Endothelial cell of umbilical vein (primary cell): Measurements from ENCODE around the gene DNAJC2. TPM values are rescaled to one million over a fixed set of nuclear protein-coding genes. Genes with fewer than 3 reads are reported as not detected.
"Not testable (repeated sequence)": the region's sequence is repeated elsewhere in the genome, so short reads cannot be mapped to it uniquely, and the experiment has no call there.

Source experiments
- BruUV-seq: library from RNA; stranded (reverse); fragments of 400-500 nt; replicated peaks from 2 replicates; lab custom pipeline; 2021; lab: Mats Ljungman, UMichigan
- CTCF ChIA-PET: fragments of 300-600, 350-600 bp; sonication (Branson Sonifier 250); formaldehyde crosslinking; loops from one replicate; lab custom pipeline; 2021; ENCODE audit warnings: antibody characterized with exemption, inconsistent platforms; lab: Charles Lee
- POLR2A ChIA-PET: fragments of 300-600, 350-600 bp; sonication (Branson Sonifier 250); formaldehyde crosslinking; loops from one replicate; lab custom pipeline; 2021; ENCODE audit warnings: antibody characterized with exemption, inconsistent platforms; lab: Charles Lee
- DNase-seq: peaks from one replicate; pipeline ENCODE4 v3.0.0-alpha.2; 2011; ENCODE audit warnings: low read depth, low spot score
- FAIRE-seq: peaks from 2 replicates; lab custom pipeline; 2011; peaks lifted over from hg19 to GRCh38; lab: Jason Lieb, UNC
- H2AFZ ChIP-seq: 2 replicates; pipeline ENCODE4 v1.6.0; 2012; ENCODE audit warnings: low read depth, low read length, control low read depth, inconsistent platforms
- H3K27ac ChIP-seq: 2 replicates; pipeline ENCODE4 v1.5.1; 2011; ENCODE audit warnings: low read depth, mild to moderate bottlenecking, control low read depth, low read length, moderate library complexity; ENCODE audit not compliant: insufficient read depth
- H3K27me3 ChIP-seq, 2 experiments: 2 replicates each; pipeline versions ENCODE4 v1.6.0 to v1.6.1; 2011; ENCODE audit warnings: low read length in 2 of 2, mixed read lengths in 1 of 2; ENCODE audit not compliant: control insufficient read depth in 2 of 2, insufficient read depth in 2 of 2
- H3K36me3 ChIP-seq, 2 experiments: 2 replicates in 1 of 2; 3 replicates in 1 of 2; pipeline ENCODE4 v1.5.1; 2011; ENCODE audit warnings: low read length in 2 of 2, mild to moderate bottlenecking in 1 of 2, moderate library complexity in 1 of 2; ENCODE audit not compliant: control insufficient read depth in 2 of 2, insufficient read depth in 2 of 2; ENCODE audit errors: extremely low read depth in 1 of 2
- H3K4me1 ChIP-seq: 3 replicates; pipeline ENCODE4 v1.5.1; 2011; ENCODE audit warnings: mild to moderate bottlenecking, low read length; ENCODE audit not compliant: control insufficient read depth, insufficient read depth; ENCODE audit errors: extremely low read depth
- H3K4me2 ChIP-seq: 2 replicates; pipeline ENCODE4 v1.6.1; 2011; ENCODE audit warnings: low read length, control low read depth, mixed read lengths; ENCODE audit not compliant: insufficient read depth
- H3K4me3 ChIP-seq, 3 experiments: fragments of 200-600 bp in 1 of 3; sonication (generic), shearing (Covaris generic) in 1 of 3; replicated peaks in 1 of 3; 2 replicates each; pipeline ENCODE4 v1.5.1; 2011 to 2016; ENCODE audit warnings: control low read depth in 3 of 3, low read length in 3 of 3, mild to moderate bottlenecking in 2 of 3, inconsistent platforms in 1 of 3, low read depth in 1 of 3, moderate library complexity in 1 of 3; ENCODE audit not compliant: insufficient read depth in 1 of 3
- H3K79me2 ChIP-seq: 2 replicates; pipeline ENCODE4 v1.6.0; 2012; ENCODE audit warnings: low read length, inconsistent platforms; ENCODE audit not compliant: control insufficient read depth, insufficient read depth
- H3K9ac ChIP-seq: replicated peaks from 2 replicates; pipeline ENCODE3; 2011; ENCODE audit warnings: low read length, control low read depth; ENCODE audit not compliant: insufficient read depth; ENCODE audit errors: extremely low read depth
- H3K9me1 ChIP-seq: replicated peaks from 3 replicates; pipeline ENCODE4 v1.6.0; 2011; ENCODE audit warnings: mild to moderate bottlenecking, low read length; ENCODE audit not compliant: control insufficient read depth, insufficient read depth; ENCODE audit errors: extremely low read depth
- H3K9me3 ChIP-seq: replicated peaks from 2 replicates; pipeline ENCODE4 v1.5.1; 2012; ENCODE audit warnings: low read length, inconsistent platforms; ENCODE audit not compliant: control insufficient read depth, insufficient read depth
- H4K20me1 ChIP-seq: replicated peaks from 2 replicates; pipeline ENCODE3; 2011; ENCODE audit warnings: mild to moderate bottlenecking, low read length; ENCODE audit not compliant: control insufficient read depth, insufficient read depth; ENCODE audit errors: extremely low read depth
- dilution Hi-C: fragments of 300-500 bp; cut with MboI; formaldehyde crosslinking; loops from one replicate; pipeline ENCODE4 v1.15.0; 2019; ENCODE audit warnings: low sequenced_read_pairs; ENCODE audit not compliant: extremely low pct_ligation_motif_present
- intact Hi-C: fragments of 100-400 bp; cut with micrococcal nuclease; formaldehyde crosslinking; loops from one replicate; pipeline ENCODE4 v1.10.0; 2022
- polyA plus RNA-seq, 4 experiments: library from polyadenylated mRNA; depleted of rRNA in 3 of 4; stranded (reverse) in 3 of 4; unstranded in 1 of 4; fragments of >200 nt; gene quantifications; 2 replicates each; pipeline versions ENCODE4 v1.2.1 to v1.2.3, GENCODE V29; 2011 to 2012; ENCODE audit warnings: missing spikeins in 1 of 4
- total RNA-seq: library from RNA; stranded (reverse); gene quantifications from 2 replicates; pipeline ENCODE4 v1.2.3, GENCODE V29; 2021
- TF ChIP-seq, protein P1 (sequence below): IDR thresholded peaks from 2 replicates; pipeline ENCODE4 v1.6.1; 2011; ENCODE audit not compliant: insufficient read depth, insufficient read length

The DNAJC2 gene
- total and polyA plus RNA-seq, 2 donors (not counting 3 experiments of a cell fraction or from before 2014, with no cell fraction given) = 8.4 to 36.3 TPM

DNA sequence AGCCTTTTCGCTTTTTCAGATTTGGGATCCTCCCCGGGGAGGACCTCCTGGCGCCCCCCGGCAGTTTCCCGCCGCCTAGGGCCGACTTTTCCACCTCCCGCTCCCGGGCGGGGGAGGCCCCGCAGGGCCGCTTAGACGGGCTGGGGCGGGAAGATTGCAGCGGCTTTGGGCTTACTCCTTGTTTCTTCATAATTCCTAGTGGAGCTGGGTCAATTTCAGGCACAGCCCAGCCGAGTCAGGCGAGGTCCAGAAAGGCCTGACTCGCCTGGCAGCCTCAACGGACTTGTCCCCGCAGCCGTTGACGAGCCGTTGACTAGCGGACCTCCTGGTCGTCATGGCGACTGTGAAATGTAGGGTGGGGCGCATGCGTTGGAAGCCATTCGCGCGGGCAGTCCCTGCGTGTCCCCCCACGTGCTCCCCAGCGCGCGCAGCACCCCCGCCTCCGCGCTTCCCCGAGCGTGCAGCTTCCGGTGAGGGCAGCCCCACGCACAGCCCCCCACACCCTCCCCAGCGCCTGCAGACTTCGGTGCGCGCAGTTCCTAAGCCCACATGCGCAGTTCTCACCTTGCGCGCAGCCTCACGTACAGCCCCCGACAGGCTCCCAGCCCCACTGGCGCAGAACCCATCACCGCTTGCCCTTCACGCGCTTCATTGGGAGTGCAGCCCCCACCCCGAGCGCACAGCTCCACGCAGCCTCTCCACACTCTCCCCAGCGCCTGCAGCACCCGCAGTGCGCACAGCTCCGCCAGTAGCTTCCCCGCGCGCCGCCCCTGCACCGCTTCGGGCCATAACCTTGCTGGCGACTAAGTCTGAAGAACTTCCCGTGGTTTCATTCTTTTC lies 64.4 kb downstream of the DNAJC2 start:
- intact Hi-C loops = loop anchor here (2.0 kb wide), 1 partner anchor 17 kb away; the partner anchor contains the start of gene PMPCB
- FAIRE-seq, BruUV-seq, H3K9ac ChIP-seq, dilution Hi-C loops, H3K27me3 ChIP-seq, H4K20me1 ChIP-seq, H3K4me1 ChIP-seq, H3K79me2 ChIP-seq, H3K9me1 ChIP-seq, H3K9me3 ChIP-seq, H3K27ac ChIP-seq, POLR2A ChIA-PET, H3K36me3 ChIP-seq: not testable (repeated sequence)
- Histone ChIP-seq H3K4me3 (peak overlapping the region; percentile 41 to 52 (median 44)), H2AFZ (peak overlapping the region; percentile 99), H3K4me2 (peak overlapping the region; percentile 85)
- TF ChIP-seq, protein P1, sequence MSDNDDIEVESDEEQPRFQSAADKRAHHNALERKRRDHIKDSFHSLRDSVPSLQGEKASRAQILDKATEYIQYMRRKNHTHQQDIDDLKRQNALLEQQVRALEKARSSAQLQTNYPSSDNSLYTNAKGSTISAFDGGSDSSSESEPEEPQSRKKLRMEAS = peak; percentile 15
- peak; percentile 56 for DNase-seq
- CTCF ChIA-PET = interaction anchor here (0.8 kb wide), 1 partner anchor 127 kb away, joined by 3 read pairs; no protein-coding TSS in a partner anchor

DNA sequence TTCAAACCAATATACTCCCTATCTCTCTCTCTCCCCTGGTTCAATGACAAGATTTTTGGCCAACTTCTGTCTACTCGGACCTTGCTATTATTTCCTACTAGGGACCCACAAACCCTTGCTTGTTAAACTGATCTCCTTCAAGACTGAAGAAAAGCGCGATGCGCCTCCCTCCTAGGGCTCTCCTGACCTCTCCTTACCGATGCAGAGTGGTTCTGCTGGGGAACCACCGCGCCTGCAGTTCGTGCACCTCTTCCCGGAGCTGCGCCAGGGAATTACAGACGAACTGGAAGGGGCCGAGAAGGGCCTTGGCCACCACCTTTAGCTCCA lies 65.0 kb downstream of the DNAJC2 start:
- H3K9ac ChIP-seq, H4K20me1 ChIP-seq: not testable (repeated sequence)

DNA sequence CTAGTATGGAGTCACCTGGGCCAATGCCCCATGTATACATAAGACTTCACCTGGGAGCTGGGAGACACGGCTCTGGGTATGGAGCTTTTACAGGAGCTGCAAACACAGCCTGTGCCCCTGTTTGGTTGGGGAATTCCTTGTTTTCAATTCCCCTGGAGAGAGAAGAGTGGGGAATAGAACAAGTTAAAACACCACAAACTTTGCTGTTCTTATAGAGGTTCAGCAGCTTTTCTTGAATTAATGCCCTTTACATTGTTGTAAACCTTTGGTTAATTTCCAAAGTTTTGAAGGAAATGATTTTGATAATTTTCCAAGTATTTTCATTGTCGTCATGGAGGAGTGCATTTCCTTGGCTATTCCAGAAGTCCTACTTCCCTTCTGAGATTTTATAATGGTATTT lies 66.4 kb downstream of the DNAJC2 start:
- CTCF ChIA-PET = not testable (repeated sequence)

More for the DNA sequence above, 65.0 kb downstream of the DNAJC2 start:
- CTCF ChIA-PET, dilution Hi-C loops, H3K9me3 ChIP-seq, H3K9me1 ChIP-seq, H3K36me3 ChIP-seq, H3K4me1 ChIP-seq, H3K27me3 ChIP-seq, H3K79me2 ChIP-seq, POLR2A ChIA-PET, FAIRE-seq, intact Hi-C loops, H3K27ac ChIP-seq, BruUV-seq: not testable (repeated sequence)
- DNase-seq = peak; percentile 7
- peak overlapping the region; percentile 99 for H2AFZ ChIP-seq
- peak overlapping the region; percentile 85 for H3K4me2 ChIP-seq
- H3K4me3 ChIP-seq = peak overlapping the region; percentile 41 to 52 (median 44)

DNA sequence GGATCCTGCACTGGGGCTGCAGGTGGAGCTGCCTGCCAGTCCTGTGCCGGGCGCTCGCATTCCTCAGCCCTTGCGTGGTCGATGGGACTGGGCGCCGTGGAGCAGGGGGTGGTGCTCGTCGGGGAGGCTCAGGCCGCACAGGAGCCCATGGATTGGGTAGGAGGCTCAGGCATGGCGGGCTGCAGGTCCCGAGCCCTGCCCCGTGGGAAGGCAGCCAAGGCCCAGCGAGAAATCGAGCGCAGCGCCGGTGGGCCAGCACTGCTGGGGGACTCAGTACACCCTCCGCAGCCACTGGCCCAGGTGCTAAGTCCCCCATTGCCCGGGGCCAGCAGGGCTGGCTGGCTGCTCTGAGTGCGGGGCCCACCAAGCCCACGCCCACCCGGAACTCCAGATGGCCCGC lies 69.7 kb downstream of the DNAJC2 start:
- H3K27ac ChIP-seq, H3K27me3 ChIP-seq, H3K4me3 ChIP-seq, H2AFZ ChIP-seq, intact Hi-C loops, H3K36me3 ChIP-seq, H3K4me2 ChIP-seq, DNase-seq, BruUV-seq, H3K9ac ChIP-seq, FAIRE-seq, dilution Hi-C loops, H4K20me1 ChIP-seq, CTCF ChIA-PET, H3K4me1 ChIP-seq, H3K79me2 ChIP-seq, H3K9me1 ChIP-seq, POLR2A ChIA-PET, H3K9me3 ChIP-seq: not testable (repeated sequence)

More for the DNA sequence above, 66.4 kb downstream of the DNAJC2 start:
- BruUV-seq, H3K9me1 ChIP-seq, POLR2A ChIA-PET, dilution Hi-C loops, H3K4me2 ChIP-seq, FAIRE-seq, H3K4me3 ChIP-seq, intact Hi-C loops, H3K27me3 ChIP-seq, H3K27ac ChIP-seq, H3K9me3 ChIP-seq, DNase-seq, H3K9ac ChIP-seq, H3K36me3 ChIP-seq, H3K79me2 ChIP-seq, H4K20me1 ChIP-seq, H2AFZ ChIP-seq, H3K4me1 ChIP-seq: not testable (repeated sequence)
